Large intestine (tissue), 12 donors: ENCODE measurements around the gene PLEKHG3. TPM values are rescaled to one million over a fixed set of nuclear protein-coding genes. Genes with fewer than 3 reads are reported as not detected.
"Not testable (repeated sequence)": the region's sequence is repeated elsewhere in the genome, so short reads cannot be mapped to it uniquely, and the experiment has no call there.

Experiments
- DNase-seq, 2 donors: peaks; one replicate each; pipeline versions ENCODE4 v3.0.0 to v3.0.0-alpha.2; 2013
- H3K27ac ChIP-seq: one replicate; pipeline ENCODE4 v1.5.1; 2013; ENCODE audit warnings: low read length
- H3K27me3 ChIP-seq: 2 replicates; pipeline ENCODE4 v1.6.1; 2013; ENCODE audit warnings: low read length; ENCODE audit not compliant: control insufficient read depth, insufficient read depth
- H3K36me3 ChIP-seq: 2 replicates; pipeline ENCODE4 v1.6.1; 2013; ENCODE audit warnings: low read length; ENCODE audit not compliant: control insufficient read depth, insufficient read depth
- H3K4me1 ChIP-seq: one replicate; pipeline ENCODE4 v1.6.1; 2013; ENCODE audit warnings: low read length; ENCODE audit not compliant: control insufficient read depth, insufficient read depth
- H3K4me3 ChIP-seq: one replicate; pipeline ENCODE4 v1.5.1; 2013; ENCODE audit warnings: low read length
- H3K9me3 ChIP-seq: one replicate; pipeline ENCODE4 v1.6.1; 2013; ENCODE audit warnings: mild to moderate bottlenecking, low read depth, low read length, moderate library complexity; ENCODE audit not compliant: control insufficient read depth
- WGBS: methylation state at CpG from one replicate; pipeline ENCODE4 v1.1.5; 2013; ENCODE audit warnings: low lambda C conversion rate; ENCODE audit not compliant: insufficient coverage; 5-methylcytosine and 5-hydroxymethylcytosine counted together
- long read RNA-seq, 11 donors: transcript quantifications; one replicate each; lab custom pipeline, GENCODE V29; 2026
- polyA plus RNA-seq: library from polyadenylated mRNA; unstranded; fragments of 120-200 nt; gene quantifications from one replicate; pipeline ENCODE4 v1.2.1, GENCODE V29; 2013

Gene PLEKHG3
- 56.1 TPM for polyA plus RNA-seq
- long read RNA-seq, donor 1: 0 reads
- long read RNA-seq, donor 2, full-length matches to known transcripts: 4 of 47 reads
- long read RNA-seq, donor 2, partial matches to known transcripts: 43 of 47 reads
- long read RNA-seq, donor 2, other reads (novel, unspliced or antisense): 0 of 47 reads
- long read RNA-seq, donor 3: 0 reads
- long read RNA-seq, donor 4: 0 reads
- long read RNA-seq, donor 5, partial matches to known transcripts: 0 of 1 reads
- long read RNA-seq, donor 5, other reads (novel, unspliced or antisense): 0 of 1 reads
- long read RNA-seq, donor 6, partial matches to known transcripts: 6 of 6 reads
- long read RNA-seq, donor 6, other reads (novel, unspliced or antisense): 0 of 6 reads
- long read RNA-seq, donor 7, partial matches to known transcripts: 6 of 6 reads
- long read RNA-seq, donor 7, other reads (novel, unspliced or antisense): 0 of 6 reads
- long read RNA-seq, donor 8, full-length matches to known transcripts: 1 of 25 reads
- long read RNA-seq, donor 8, partial matches to known transcripts: 24 of 25 reads
- long read RNA-seq, donor 8, other reads (novel, unspliced or antisense): 0 of 25 reads
- long read RNA-seq, donor 9, full-length matches to known transcripts: 1 of 1 reads
- long read RNA-seq, donor 9, partial matches to known transcripts: 0 of 1 reads
- long read RNA-seq, donor 9, other reads (novel, unspliced or antisense): 0 of 1 reads
- long read RNA-seq, donor 10, full-length matches to known transcripts: 3 of 3 reads
- long read RNA-seq, donor 10, partial matches to known transcripts: 0 of 3 reads
- long read RNA-seq, donor 10, other reads (novel, unspliced or antisense): 0 of 3 reads
- long read RNA-seq, donor 11: 0 reads

DNA sequence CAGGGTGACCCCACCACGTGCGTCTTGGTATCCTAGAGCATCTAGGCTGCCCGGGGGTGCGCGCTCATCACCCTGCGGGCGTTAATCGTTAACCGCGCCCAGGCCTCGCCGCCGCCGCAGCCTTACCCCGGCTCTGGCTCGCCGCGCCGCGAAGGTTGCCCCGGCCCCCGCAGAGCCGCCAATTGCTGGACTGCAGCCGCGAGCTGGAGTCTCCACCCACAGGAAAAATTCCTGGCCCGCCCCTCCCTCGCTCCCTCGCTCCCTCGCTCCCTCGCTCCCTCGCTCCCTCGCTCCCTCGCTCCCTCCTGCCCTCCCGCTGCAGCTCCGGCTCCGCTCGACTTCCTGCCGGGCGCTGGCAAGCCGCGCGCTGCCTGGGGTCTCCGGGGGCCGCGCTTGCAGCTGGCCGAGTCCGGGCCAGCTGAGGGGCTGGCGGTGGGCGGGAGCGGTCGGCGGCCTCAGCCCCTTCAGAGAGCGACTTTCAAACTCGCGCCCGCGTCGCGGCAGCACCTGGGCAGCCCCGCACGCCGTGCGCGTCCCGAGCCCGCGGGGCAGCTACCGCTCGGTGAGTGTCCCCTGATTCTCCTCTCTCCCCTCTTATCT, at the start of gene PLEKHG3:
PLEKHG3 (plus strand) TSS at position 282 of the 600 bp plus-strand sequence. CDS start 23,208 bp downstream, outside the sequence.
- Histone ChIP-seq H3K27me3 (no peaks in the 10 kb centered on the region), H3K27ac (peak within 1 kb of the TSS; percentile 90), H3K9me3 (no peaks in the 10 kb centered on the region), H3K4me1 (peaks cover 55% of the 10 kb centered on the region), H3K4me3 (peak within 1 kb of the TSS; percentile 84), H3K36me3 (no peaks in the 10 kb centered on the region)
- DNase-seq: peak; percentile 89 to 96
- no CpG with 5 or more reads among the region's 69 CpGs for WGBS

DNA sequence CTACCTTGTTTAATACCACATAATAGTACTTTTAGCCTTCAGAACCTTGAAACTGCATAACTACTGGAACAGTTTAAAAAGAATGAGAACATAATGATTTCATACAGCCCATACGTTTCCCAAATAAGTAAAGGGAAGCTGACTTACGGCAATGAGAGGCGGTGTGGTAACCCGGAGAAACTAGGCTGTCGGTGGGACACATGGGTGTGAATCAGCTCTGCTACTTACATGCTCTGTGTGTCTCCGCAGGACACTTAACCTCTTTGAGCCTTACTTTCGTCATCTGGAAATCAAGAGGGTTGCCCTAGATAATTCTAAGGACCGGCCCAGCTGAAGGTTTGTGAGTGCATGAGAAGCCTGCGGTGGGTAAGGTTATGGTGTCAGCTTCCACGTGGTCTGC, 49.3 kb upstream of the PLEKHG3 start:
- 96% methylated on average over 4 of the region's 10 CpGs for WGBS

DNA sequence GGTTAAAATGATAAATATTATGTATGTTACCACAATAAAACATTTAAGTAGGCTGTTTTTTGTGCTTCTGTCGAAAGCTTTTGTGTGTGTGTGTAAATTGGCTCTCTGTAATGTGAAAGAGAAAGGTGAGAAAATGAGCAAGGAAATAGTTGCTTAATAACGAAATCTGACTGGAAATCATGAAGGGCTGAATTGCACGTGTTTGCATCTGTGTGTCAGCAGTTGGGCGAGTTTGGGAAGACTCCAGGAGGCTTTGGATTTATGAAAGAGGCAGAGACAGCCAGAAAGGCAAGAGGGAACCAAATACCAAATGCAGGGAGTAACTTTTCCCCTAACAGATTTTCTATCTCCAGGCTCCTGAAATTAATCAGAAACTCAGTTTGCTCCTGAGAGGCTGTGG, 47.2 kb upstream of the PLEKHG3 start:
- H3K27me3 ChIP-seq: no peaks in the 10 kb centered on the region
- H3K4me1 ChIP-seq: no peaks in the 10 kb centered on the region
- peaks cover 4% of the 10 kb centered on the region for H3K9me3 ChIP-seq
- H3K36me3 ChIP-seq: no peaks in the 10 kb centered on the region
- no peak overlapping the region for H3K4me3 ChIP-seq
- H3K27ac ChIP-seq: no peak overlapping the region
- 75% methylated on average over 1 of the region's 4 CpGs for WGBS
- DNase-seq: no peak

More for the DNA sequence above, 49.3 kb upstream of the PLEKHG3 start:
- H3K4me1 ChIP-seq: no peaks in the 10 kb centered on the region
- H3K27ac ChIP-seq: no peak overlapping the region
- H3K36me3 ChIP-seq: no peaks in the 10 kb centered on the region
- no peaks in the 10 kb centered on the region for H3K27me3 ChIP-seq
- no peak overlapping the region for H3K4me3 ChIP-seq
- DNase-seq: no peak
- peaks cover 4% of the 10 kb centered on the region for H3K9me3 ChIP-seq

DNA sequence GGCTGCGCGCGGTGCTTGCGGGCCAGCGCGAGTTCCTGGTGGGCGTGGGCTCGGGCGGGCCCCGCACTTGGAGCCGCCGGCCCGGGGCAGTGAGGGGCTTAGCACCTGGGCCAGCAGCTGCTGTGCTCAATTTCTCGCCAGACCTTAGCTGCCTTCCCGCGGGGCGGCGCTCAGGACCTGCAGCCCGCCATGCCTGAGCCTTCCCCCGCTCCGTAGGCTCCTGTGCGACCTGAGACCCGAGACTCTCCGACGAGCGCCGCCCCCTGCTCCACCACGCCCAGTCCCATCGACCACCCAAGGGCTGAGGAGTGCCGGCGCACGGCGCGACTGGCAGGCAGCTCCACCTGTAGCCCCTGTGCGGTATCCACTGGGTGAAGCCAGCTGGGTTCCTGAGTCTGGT, 46.0 kb upstream of the PLEKHG3 start:
- H3K4me3 ChIP-seq: no peak overlapping the region
- no CpG with 5 or more reads among the region's 35 CpGs for WGBS
- peaks cover 6% of the 10 kb centered on the region for H3K4me1 ChIP-seq
- DNase-seq: no peak
- H3K9me3 ChIP-seq: peaks cover 4% of the 10 kb centered on the region
- no peaks in the 10 kb centered on the region for H3K27me3 ChIP-seq
- H3K27ac ChIP-seq: no peak overlapping the region
- H3K36me3 ChIP-seq: no peaks in the 10 kb centered on the region

DNA sequence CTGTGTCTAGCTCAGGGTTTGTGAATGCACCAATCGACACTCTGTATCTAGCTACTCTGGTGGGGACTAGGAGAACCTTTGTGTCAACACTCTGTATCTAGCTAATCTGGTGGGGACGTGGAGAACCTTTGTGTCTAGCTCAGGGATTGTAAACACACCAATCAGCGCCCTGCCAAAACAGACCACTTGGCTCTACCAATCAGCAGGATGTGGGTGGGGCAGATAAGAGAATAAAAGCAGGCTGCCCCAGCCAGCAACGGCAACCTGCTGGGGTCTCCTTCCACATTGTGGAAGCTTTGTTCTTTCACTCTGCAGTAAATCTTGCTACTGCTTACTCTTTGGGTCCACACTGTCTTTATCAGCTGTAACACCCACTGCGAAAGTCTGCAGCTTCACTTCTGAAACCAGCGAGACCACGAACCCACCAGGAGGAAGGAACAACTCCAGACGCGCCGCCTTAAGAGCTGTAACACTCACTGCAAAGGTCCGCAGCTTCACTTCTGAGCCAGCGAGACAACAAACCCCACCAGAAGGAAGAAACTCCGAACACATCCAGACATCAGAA, 45.4 kb upstream of the PLEKHG3 start:
- H3K27ac ChIP-seq, DNase-seq, H3K4me3 ChIP-seq, H3K9me3 ChIP-seq, H3K36me3 ChIP-seq, H3K4me1 ChIP-seq, H3K27me3 ChIP-seq: not testable (repeated sequence)
- no CpG with 5 or more reads among the region's 13 CpGs for WGBS

DNA sequence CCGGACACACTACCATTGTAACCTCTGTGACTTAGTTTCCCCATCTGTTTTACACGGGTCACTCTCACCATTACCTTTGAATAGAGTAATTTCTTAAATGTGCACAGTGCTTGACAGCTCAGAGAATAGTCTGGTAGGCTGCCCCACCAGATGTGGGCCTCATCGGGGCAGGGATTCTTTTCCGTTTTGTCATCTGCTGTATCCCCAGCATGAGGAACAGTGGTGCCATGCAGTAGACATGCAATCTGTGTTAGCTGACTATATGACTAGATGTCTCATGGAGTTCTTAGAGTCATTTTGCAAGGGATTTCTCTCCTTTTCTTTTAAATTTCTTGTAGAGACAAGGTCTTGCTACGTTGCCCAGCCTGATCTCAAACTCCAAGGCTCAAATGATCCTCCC, 44.9 kb upstream of the PLEKHG3 start:
- no peaks in the 10 kb centered on the region for H3K27me3 ChIP-seq
- H3K36me3 ChIP-seq: no peaks in the 10 kb centered on the region
- no CpG with 5 or more reads among the region's 5 CpGs for WGBS
- H3K27ac ChIP-seq: no peak overlapping the region
- peaks cover 10% of the 10 kb centered on the region for H3K4me1 ChIP-seq
- H3K4me3 ChIP-seq: no peak overlapping the region
- no peak for DNase-seq
- H3K9me3 ChIP-seq: peaks cover 4% of the 10 kb centered on the region

DNA sequence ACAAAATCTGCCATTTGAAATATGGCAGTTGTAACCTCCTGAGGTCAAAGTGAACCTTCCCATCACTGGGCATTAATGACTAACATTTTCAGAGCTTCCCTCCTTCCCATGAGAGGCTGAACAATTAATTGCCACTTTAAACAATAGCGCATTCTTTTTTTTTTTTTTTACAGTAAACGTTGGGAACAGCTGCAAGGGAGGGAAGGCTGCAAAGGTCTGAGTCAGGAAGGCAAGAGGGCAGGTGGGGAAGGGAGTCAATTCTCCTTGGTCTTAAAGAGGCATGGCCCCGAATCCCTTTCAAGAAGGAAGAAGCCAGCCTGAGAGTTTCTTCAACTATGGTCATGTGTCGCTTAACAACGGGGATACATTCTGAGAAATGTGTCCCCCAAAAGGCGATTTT, 41.0 kb upstream of the PLEKHG3 start:
- H3K4me3 ChIP-seq: no peak overlapping the region
- H3K27ac ChIP-seq: peak overlapping the region; percentile 26
- DNase-seq: peak in 1 of 2 donors; percentile 69
- H3K4me1 ChIP-seq: peaks cover 10% of the 10 kb centered on the region
- WGBS: no CpG with 5 or more reads among the region's 6 CpGs
- H3K27me3 ChIP-seq: no peaks in the 10 kb centered on the region
- peaks cover 3% of the 10 kb centered on the region for H3K9me3 ChIP-seq
- H3K36me3 ChIP-seq: no peaks in the 10 kb centered on the region

DNA sequence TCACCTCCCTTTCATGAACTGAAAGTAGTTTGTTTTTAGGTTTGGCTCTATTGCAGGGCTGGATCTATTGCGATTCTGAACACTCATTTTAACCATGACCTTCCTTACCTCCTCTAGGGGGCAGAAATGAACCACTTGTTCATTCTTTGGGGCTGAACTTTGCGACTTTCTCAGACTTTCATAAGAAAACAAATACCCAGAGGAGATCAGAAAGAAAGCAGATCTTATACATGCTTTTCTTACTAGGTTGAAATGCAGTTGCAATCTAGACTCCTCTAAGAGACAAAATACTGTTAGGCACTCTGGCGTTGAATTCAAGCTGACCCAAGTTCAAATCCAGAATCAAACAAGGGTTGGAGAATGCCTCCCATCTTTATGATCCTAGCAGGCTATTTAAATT, 32.6 kb upstream of the PLEKHG3 start:
- Histone ChIP-seq H3K36me3 (no peaks in the 10 kb centered on the region), H3K27me3 (no peaks in the 10 kb centered on the region), H3K4me3 (no peak overlapping the region), H3K9me3 (no peaks in the 10 kb centered on the region), H3K27ac (no peak overlapping the region), H3K4me1 (peaks cover 3% of the 10 kb centered on the region)
- 0% methylated on average over 1 of the region's 3 CpGs for WGBS
- peak; percentile 62 to 68 for DNase-seq

DNA sequence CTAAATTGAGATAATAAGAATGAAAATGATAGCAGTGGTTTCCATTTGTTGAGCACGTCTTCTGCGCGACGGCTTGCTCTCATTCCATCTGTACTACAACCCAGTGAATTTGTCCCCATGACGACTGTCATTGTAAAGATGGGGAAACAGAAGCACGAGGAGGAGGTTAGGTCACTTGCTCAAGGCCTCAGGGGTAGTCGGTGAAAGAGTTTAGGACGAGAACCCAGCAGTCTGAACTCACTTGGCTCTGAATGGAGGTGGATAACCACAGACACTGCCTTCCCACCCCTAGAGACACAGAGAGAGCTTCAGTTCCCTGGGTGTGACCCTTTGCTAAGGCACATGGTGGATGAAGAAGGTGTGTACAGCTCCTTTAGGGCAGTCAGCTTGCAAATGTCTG, 30.9 kb upstream of the PLEKHG3 start:
- H3K9me3 ChIP-seq: no peaks in the 10 kb centered on the region
- H3K36me3 ChIP-seq: no peaks in the 10 kb centered on the region
- H3K4me1 ChIP-seq: peaks cover 3% of the 10 kb centered on the region
- H3K27ac ChIP-seq: no peak overlapping the region
- H3K4me3 ChIP-seq: no peak overlapping the region
- WGBS: 100% methylated on average over 1 of the region's 8 CpGs
- DNase-seq: no peak
- no peaks in the 10 kb centered on the region for H3K27me3 ChIP-seq

DNA sequence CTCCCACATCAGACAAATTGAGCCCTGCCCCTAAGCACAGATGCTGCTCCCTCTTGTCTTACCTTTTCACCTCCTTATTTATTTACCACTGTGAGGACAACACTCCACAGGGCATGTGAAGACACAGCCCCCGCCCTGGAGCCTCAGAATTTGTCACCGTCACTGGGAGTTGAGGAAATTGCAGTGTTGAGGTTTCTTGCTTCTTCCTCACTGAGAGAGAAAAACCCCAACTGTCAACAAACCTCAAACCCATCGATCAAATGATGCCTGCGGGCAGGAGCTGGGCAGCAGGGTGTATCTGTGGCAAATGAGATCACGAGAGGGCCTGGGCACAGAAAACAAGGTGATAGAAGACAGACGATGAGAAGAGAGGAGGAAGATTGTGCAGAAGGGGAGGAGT, 30.5 kb upstream of the PLEKHG3 start:
- no peak for DNase-seq
- Histone ChIP-seq H3K4me3 (no peak overlapping the region), H3K27ac (no peak overlapping the region), H3K9me3 (no peaks in the 10 kb centered on the region), H3K27me3 (no peaks in the 10 kb centered on the region), H3K36me3 (no peaks in the 10 kb centered on the region), H3K4me1 (peaks cover 3% of the 10 kb centered on the region)
- no CpG with 5 or more reads among the region's 6 CpGs for WGBS
